K562 (cell line): ENCODE data around the gene CNR1. TPM values are rescaled to one million over a fixed set of nuclear protein-coding genes. Genes with fewer than 3 reads are reported as not detected.

Source experiments
- ATF4 ChIP-seq: fragments of 450-650 bp; formaldehyde crosslinking; IDR thresholded peaks from 2 replicates; pipeline ENCODE4 v1.4.0; 2022; ENCODE audit warnings: mild to moderate bottlenecking, moderate library complexity
- CBFA2T2 ChIP-seq: fragments of 450-650 bp; conservative IDR thresholded peaks from 2 replicates; pipeline ENCODE4 v1.6.1; 2017; ENCODE audit warnings: mild to moderate bottlenecking
- CTCF ChIP-seq, 3 experiments: IDR thresholded peaks in 2 of 3; conservative IDR thresholded peaks in 1 of 3; 2 replicates each; pipeline ENCODE4 v1.5.1; 2011 to 2012; ENCODE audit warnings: low read length in 3 of 3, mild to moderate bottlenecking in 3 of 3, control low read depth in 2 of 3, improper control_type of control experiment in 1 of 3, inconsistent platforms in 1 of 3, low read depth in 1 of 3, mixed read lengths in 1 of 3, moderate library complexity in 1 of 3; ENCODE audit not compliant: insufficient read depth in 2 of 3
- E4F1 ChIP-seq: fragments of 250-450 bp; sonication (Bioruptor Pico); IDR thresholded peaks from 2 replicates; pipeline ENCODE4 v1.5.0; 2021; ENCODE audit warnings: mild to moderate bottlenecking, borderline replicate concordance
- EZH2 ChIP-seq: IDR thresholded peaks from 2 replicates; pipeline ENCODE4 v1.6.1; 2012; ENCODE audit warnings: low read depth, mild to moderate bottlenecking, inconsistent platforms, low read length, borderline replicate concordance
- GATAD2B ChIP-seq: fragments of 450-650 bp; IDR thresholded peaks from 2 replicates; pipeline ENCODE4 v1.6.1; 2017; ENCODE audit warnings: mild to moderate bottlenecking, borderline replicate concordance
- GTF2B ChIP-seq: IDR thresholded peaks from 2 replicates; pipeline ENCODE4 v1.6.1; 2011; ENCODE audit not compliant: insufficient read length; ENCODE audit errors: extremely low read depth
- LCOR ChIP-seq: sonication (generic); formaldehyde crosslinking; IDR thresholded peaks from 2 replicates; pipeline ENCODE4 v1.8.0; 2022; ENCODE audit warnings: mild to moderate bottlenecking, missing genetic modification reagents
- MLLT1 ChIP-seq, 2 experiments: fragments of 450-650 bp; IDR thresholded peaks; 2 replicates each; pipeline ENCODE4 v1.6.1; 2016
- NR1H2 ChIP-seq: sonication (generic); formaldehyde crosslinking; IDR thresholded peaks from 2 replicates; pipeline ENCODE4 v1.4.0; 2020; ENCODE audit warnings: mild to moderate bottlenecking, missing genetic modification reagents
- PHF20 ChIP-seq: fragments of 450-650 bp; IDR thresholded peaks from 2 replicates; pipeline ENCODE4 v1.6.1; 2018; ENCODE audit not compliant: partially characterized antibody
- PKNOX1 ChIP-seq: fragments of 450-650 bp; IDR thresholded peaks from 2 replicates; pipeline ENCODE4 v1.6.1; 2016
- PYGO2 ChIP-seq: fragments of 450-650 bp; IDR thresholded peaks from 2 replicates; pipeline ENCODE4 v1.6.1; 2016; ENCODE audit warnings: mild to moderate bottlenecking, missing genetic modification characterization, moderate library complexity, missing compliant biosample characterization
- RCOR1 ChIP-seq, 2 experiments: IDR thresholded peaks; 2 replicates each; pipeline ENCODE4 v1.6.1; 2012; ENCODE audit warnings: low read depth in 2 of 2, low read length in 2 of 2, borderline replicate concordance in 1 of 2, improper control_type of control experiment in 1 of 2
- TCF3 ChIP-seq: sonication (generic); formaldehyde crosslinking; IDR thresholded peaks from 2 replicates; pipeline ENCODE4 v1.4.0; 2020; ENCODE audit warnings: mild to moderate bottlenecking, missing genetic modification reagents
- ZBTB2 ChIP-seq: fragments of 450-650 bp; IDR thresholded peaks from 2 replicates; pipeline ENCODE4 v1.6.1; 2016; ENCODE audit warnings: antibody characterized with exemption
- ZFP30 ChIP-seq: fragments of 250-450 bp; sonication (Bioruptor Pico); IDR thresholded peaks from 2 replicates; pipeline ENCODE4 v1.8.0; 2022; ENCODE audit warnings: moderate library complexity, mild to moderate bottlenecking, inconsistent platforms, borderline replicate concordance
- ZNF77 ChIP-seq: fragments of 250-450 bp; sonication (Bioruptor Pico); IDR thresholded peaks from 2 replicates; pipeline ENCODE4 v1.5.0; 2020
- ZNF830 ChIP-seq: fragments of 250-450 bp; sonication (Bioruptor Pico); IDR thresholded peaks from 2 replicates; pipeline ENCODE4 v1.5.0; 2021; ENCODE audit warnings: mild to moderate bottlenecking
- polyA plus RNA-seq, 8 experiments: library from polyadenylated mRNA; depleted of rRNA in 4 of 8; stranded (reverse) in 5 of 8; unstranded in 3 of 8; fragments of >200 nt; fragmentation: Nextera tagmentation in 2 of 8; fragmentation: Illumina TruSeq in 1 of 8; extraction: Ambion mirVana in 2 of 8; extraction: Trizol in 1 of 8; gene quantifications; 2 replicates each; pipeline versions ENCODE4 v1.2.1 to v1.2.3, GENCODE V29; 2011 to 2014; ENCODE audit warnings: inconsistent platforms in 1 of 8, missing spikeins in 1 of 8
- total RNA-seq, 7 experiments: library from RNA; depleted of rRNA in 6 of 7; stranded (reverse); fragments of >200 nt in 6 of 7; fragmentation: Illumina TruSeq in 2 of 7; extraction: Trizol in 2 of 7; gene quantifications; 2 replicates each; pipeline versions ENCODE4 v1.2.1 to v1.2.3, GENCODE V29; 2011 to 2021; ENCODE audit warnings: low replicate concordance in 1 of 7

CNR1 gene
- total and polyA plus RNA-seq, 9 of the 15 experiments (the other 6 are each of a cell fraction or from before 2014, with no cell fraction given): 0.50 to 1.9 (median 1.2) TPM; not detected in 1

- no peak for TF ChIP-seq ZBTB2
- no peak for TF ChIP-seq RCOR1 (IDR thresholded peaks at IDR 0.05; ENCODE audit: borderline replicate concordance in 1 of 2, low read depth in 2 of 2, low read length in 2 of 2)
- no peak for TF ChIP-seq EZH2
- TF ChIP-seq ATF4 (CRISPR knock-in tag): peak; percentile 62
- no peak for TF ChIP-seq LCOR (CRISPR knock-in tag)
- TF ChIP-seq TCF3 (CRISPR knock-in tag): peak; percentile 84
- peak; percentile 88 for TF ChIP-seq CBFA2T2
- TF ChIP-seq PYGO2 (tag): 0 out of 2 replicates have a peak, but pooled peaks have one; percentile 44
- TF ChIP-seq MLLT1 (IDR thresholded peaks at IDR 0.05): no peak
- no peak for TF ChIP-seq GTF2B
- no peak for TF ChIP-seq GATAD2B
- no peak for TF ChIP-seq ZFP30 (CRISPR knock-in tag)
- no peak for TF ChIP-seq PHF20
- TF ChIP-seq E4F1 (CRISPR knock-in tag): no peak
- no peak for TF ChIP-seq NR1H2 (CRISPR knock-in tag)
- TF ChIP-seq ZNF77 (CRISPR knock-in tag): no peak
- TF ChIP-seq CTCF (IDR thresholded peaks at IDR 0.05 in 2 of 3, conservative IDR thresholded peaks at IDR 0.05 in 1 of 3; ENCODE audit: insufficient read depth in 2 of 3, low read depth in 1 of 3, low read length in 3 of 3): no peak
- TF ChIP-seq PKNOX1: no peak
- no peak for TF ChIP-seq ZNF830 (CRISPR knock-in tag)
Measured at GRCh38 chr6:88171312-88171711, 5.2 kb upstream of the CNR1 start (continued).
